GM12875 (cell line): ENCODE data around the gene ATAD3C.
"Not testable (repeated sequence)": the region's sequence is repeated elsewhere in the genome, so short reads cannot be mapped to it uniquely, and the experiment has no call there.

Source experiments
- H3K4me3 ChIP-seq: one replicate; pipeline ENCODE4 v1.5.1; 2011; ENCODE audit warnings: low read depth, low read length, control low read depth
- CTCF ChIP-seq: IDR thresholded peaks from 2 replicates; pipeline ENCODE4 v1.5.1; 2011; ENCODE audit warnings: low read depth, mild to moderate bottlenecking, control low read depth, inconsistent platforms, low read length, moderate library complexity, borderline replicate concordance; ENCODE audit not compliant: insufficient read depth

Gene ATAD3C

DNA sequence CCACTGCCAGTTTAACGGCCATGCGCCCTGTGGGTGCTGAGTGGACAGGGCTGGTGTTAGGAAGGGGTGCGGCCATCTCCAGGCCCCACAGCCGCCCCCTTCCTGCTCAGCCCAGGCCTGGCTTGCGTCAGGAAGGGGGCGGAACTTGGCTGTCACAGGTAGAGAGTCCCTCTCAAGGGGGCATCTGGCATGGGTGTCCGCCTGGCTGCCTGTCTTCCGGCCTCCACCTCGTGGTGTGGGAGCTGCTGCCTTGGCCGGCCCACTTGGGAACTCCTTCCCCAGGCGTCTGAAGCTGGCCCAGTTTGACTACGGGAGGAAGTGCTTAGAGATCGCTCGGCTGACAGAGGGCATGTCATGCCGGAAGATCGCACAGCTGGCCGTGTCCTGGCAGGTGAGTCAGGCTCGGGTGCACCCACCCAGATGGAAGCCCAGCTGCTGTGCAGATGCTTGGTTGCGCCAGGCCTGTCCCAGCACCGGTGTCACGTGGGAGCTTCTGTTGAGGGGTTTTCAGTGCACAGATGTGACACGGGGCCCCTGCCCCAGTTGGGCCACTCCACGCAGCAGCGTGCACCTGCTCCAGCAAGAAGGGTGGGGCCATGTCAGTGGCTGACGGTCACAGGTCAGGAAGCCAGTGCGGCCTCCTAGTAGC is 13.0 kb downstream of the ATAD3C start:
- TF ChIP-seq CTCF, result no peak
- no peak overlapping the region for H3K4me3 ChIP-seq

- no peak for TF ChIP-seq CTCF
- H3K4me3 ChIP-seq, result no peak overlapping the region
These were observed 13.8 kb downstream of the ATAD3C start for GRCh38 chr1:1463312-1463711.

DNA sequence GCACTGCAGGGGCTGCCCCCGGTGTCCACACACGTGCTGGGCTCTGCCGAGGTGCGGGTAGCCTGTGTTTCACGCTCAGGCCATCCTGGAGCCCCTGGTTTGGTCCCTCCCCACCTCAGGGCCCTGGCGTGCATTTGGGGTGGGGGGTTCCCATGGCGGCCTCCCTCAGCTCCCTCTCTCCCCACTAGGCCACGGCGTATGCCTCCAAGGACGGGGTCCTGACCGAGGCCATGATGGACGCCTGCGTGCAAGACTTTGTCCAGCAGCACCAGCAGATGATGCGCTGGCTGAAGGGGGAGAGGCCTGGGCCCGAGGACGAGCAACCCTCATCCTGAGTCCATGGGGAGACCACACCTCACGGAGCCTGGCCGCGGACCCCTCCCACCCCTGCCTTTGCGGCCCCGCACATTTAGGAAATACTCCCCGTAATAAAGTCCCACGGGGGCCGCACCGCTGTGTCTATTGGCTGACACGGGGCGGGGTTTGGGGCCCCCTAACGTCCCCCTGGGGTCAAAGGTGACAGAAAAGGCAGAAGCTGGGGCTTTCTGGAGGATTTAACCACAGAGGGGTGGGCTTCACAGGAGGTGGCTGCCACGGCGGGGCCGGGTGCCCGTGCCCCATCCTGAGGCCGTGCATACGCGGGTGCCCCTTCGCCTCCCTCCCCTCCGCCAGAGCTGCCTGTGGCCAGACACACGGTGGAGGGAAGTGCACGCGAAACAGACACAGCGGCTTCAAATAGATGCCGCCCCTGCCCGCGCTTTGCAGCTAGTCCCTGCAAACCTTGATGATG is 18.9 kb downstream of the ATAD3C start:
- not testable (repeated sequence) for H3K4me3 ChIP-seq

GRCh38 chr1:1470626-1471388 is 21.3 kb downstream of the ATAD3C start:
- no peak for TF ChIP-seq CTCF
- H3K4me3 ChIP-seq, result peak overlapping the region; percentile 81

GRCh38 chr1:1471389-1472052 is 22.0 kb downstream of the ATAD3C start, which contains the start of gene ATAD3B:
Gene ATAD3B (plus strand): TSS chr1:1471765. CDS start chr1:1471885, 120 bp downstream.
- TF ChIP-seq CTCF, result no peak
- H3K4me3 ChIP-seq, result peak within 1 kb of the TSS; percentile 81

DNA sequence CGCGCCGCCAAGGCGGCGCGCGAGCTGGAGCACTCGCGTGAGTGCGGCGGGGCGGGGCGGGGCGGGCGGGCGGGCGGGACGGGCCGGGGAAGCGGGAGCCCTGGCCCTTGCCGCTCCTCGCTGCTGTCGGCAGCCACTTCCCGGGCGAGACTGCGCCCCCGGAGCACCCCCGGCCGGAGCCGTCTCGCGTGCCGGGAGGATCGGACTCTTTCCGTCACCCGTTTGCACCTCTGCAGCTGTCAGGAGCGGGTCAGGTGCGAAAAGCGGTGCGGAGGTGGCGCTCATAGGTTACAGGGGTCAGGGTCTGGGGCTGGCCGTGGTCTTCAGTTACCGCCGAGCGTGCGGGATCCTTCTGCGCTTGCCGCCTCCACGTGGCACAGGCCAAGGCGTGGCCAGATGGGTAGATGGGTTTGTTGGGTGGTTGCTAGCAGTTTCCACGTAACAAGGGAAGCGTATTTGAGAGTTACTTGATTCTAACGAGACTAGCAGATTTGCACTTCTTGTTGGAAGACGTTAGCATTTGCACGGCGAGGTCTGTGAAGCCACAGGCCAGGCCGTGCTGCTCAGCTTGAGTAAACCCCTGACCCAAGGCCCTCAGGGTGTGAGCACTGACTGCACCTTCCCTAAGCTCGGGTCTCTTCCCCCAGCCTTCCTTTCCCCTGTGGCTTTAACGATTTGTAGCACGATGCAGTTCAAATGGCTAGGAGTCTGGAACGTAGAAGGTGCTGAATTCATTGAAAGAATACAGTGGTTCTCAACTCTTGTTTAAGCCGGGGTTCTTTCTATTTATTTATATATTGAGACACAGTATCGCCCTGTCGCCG is 22.8 kb downstream of the ATAD3C start:
- peak overlapping the region; percentile 81 for H3K4me3 ChIP-seq

GRCh38 chr1:1476011-1476410 is 26.5 kb downstream of the ATAD3C start:
- H3K4me3 ChIP-seq, result not testable (repeated sequence)

DNA sequence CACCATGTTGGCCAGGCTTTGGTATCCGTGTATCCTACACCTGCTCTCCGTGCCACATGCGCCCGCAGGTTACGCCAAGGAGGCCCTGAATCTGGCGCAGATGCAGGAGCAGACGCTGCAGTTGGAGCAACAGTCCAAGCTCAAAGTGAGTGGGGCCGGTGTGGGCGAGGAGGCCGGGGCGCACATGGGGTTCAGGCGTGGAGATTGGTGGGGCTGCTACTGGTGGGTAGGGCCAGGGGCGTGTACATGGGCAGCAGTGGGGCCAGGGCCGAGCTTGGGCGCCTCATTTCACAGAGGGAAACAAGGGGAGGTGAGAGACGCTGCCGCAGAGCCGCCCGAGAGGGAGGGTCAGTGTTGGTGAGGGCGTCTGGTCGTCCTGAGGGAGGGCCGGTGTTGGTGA is 27.7 kb downstream of the ATAD3C start:
- TF ChIP-seq CTCF, result no peak
- no peak overlapping the region for H3K4me3 ChIP-seq
